Measurements from ENCODE around the gene CD300C. TPM values are rescaled to one million over a fixed set of nuclear protein-coding genes. Genes with fewer than 3 reads are reported as not detected.

Gene CD300C
- total RNA-seq, 2 donors from 2014 or later: 1.5 TPM; not detected in 1

- intact Hi-C loops (cut with DNase I): no loop called here
- H3K27me3 ChIP-seq (replicated peaks; ENCODE audit: insufficient read depth): no peaks in the 10 kb centered on the region
- WGBS: 80% methylated on average over 4 of the region's 4 CpGs
- H3K27ac ChIP-seq: no peak overlapping the region
- no peak overlapping the region for H3K4me3 ChIP-seq
- TF ChIP-seq POLR2A (IDR thresholded peaks at IDR 0.05) (no peak), POLR2AphosphoS5 (IDR thresholded peaks at IDR 0.05) (no peak)
- TF ChIP-seq, protein P1, sequence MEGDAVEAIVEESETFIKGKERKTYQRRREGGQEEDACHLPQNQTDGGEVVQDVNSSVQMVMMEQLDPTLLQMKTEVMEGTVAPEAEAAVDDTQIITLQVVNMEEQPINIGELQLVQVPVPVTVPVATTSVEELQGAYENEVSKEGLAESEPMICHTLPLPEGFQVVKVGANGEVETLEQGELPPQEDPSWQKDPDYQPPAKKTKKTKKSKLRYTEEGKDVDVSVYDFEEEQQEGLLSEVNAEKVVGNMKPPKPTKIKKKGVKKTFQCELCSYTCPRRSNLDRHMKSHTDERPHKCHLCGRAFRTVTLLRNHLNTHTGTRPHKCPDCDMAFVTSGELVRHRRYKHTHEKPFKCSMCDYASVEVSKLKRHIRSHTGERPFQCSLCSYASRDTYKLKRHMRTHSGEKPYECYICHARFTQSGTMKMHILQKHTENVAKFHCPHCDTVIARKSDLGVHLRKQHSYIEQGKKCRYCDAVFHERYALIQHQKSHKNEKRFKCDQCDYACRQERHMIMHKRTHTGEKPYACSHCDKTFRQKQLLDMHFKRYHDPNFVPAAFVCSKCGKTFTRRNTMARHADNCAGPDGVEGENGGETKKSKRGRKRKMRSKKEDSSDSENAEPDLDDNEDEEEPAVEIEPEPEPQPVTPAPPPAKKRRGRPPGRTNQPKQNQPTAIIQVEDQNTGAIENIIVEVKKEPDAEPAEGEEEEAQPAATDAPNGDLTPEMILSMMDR (IDR thresholded peaks at IDR 0.05): no peak
- H3K4me1 ChIP-seq (replicated peaks): no peaks in the 10 kb centered on the region
- no peaks in the 10 kb centered on the region for H3K9me3 ChIP-seq
- no peak for DNase-seq (ENCODE audit: low spot score)
- no peaks in the 10 kb centered on the region for H3K36me3 ChIP-seq
These were observed 22.4 kb upstream of the CD300C start for GRCh38 chr17:74568106-74568873.

DNA sequence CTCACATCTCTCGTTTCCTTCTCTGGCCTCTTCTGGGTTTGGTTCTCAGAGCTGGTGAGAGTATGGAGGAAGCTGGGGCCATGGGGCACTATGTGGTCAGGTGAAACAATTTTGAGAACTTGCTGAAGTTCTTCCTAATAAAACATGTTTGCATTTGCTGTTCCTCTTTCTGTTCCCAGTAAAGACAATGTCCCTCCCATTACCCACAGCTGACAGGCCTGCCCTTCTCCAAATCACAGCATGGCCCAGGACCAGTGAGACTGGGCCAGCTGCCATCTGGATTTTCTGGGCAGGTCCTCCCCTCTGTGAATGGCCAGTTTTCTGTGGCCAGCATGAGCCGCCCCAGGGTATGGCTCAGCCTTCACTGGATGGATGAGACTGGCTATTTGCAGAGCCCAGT, 21.5 kb upstream of the CD300C start, which contains the start of gene CD300H:
CD300H (minus strand) TSS at position 113 of the 400 bp plus-strand sequence.
- H3K9me3 ChIP-seq: no peaks in the 10 kb centered on the region
- intact Hi-C loops (cut with DNase I): no loop called here
- H3K4me3 ChIP-seq: no peak within 1 kb of the TSS
- TF ChIP-seq, protein P1 (IDR thresholded peaks at IDR 0.05): no peak
- TF ChIP-seq POLR2A (IDR thresholded peaks at IDR 0.05) (no peak), POLR2AphosphoS5 (IDR thresholded peaks at IDR 0.05) (no peak)
- 88% methylated on average over 2 of the region's 2 CpGs for WGBS
- no peaks in the 10 kb centered on the region for H3K27me3 ChIP-seq (replicated peaks; ENCODE audit: insufficient read depth)
- no peaks in the 10 kb centered on the region for H3K4me1 ChIP-seq (replicated peaks)
- no peak for DNase-seq (ENCODE audit: low spot score)
- no peak within 1 kb of the TSS for H3K27ac ChIP-seq
- no peaks in the 10 kb centered on the region for H3K36me3 ChIP-seq

DNA sequence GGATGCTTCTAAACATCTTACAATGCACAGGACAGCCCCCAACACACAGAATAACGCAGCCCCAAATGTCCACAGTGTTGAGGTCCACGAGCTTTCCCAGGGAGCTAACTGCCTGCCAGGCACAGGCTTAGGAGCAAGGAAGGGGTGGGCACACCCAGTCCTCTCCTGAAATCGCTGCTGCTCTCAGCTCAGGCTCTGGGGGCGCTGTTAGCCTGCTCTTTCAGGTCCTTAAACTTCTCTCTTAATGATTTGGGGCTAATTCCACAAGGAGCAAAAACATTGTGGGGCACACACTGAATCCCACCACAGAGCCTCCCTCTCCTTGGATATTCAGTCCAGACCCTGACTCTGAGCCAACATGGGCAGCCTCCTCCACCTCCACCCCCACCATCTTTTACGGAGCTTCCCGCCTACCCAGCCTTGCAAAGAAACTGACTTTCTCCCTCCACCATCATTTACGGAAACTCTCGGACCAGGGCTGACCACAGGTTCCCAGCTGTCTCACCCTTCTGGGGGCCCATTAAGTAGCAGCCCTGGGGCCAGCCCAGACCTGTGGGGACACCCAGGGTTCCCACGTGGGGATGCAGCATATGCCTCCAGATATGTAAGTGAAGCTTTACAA, 20.3 kb upstream of the CD300C start:
- Histone ChIP-seq H3K36me3 (no peaks in the 10 kb centered on the region), H3K27ac (no peak overlapping the region), H3K9me3 (no peaks in the 10 kb centered on the region), H3K4me3 (no peak overlapping the region), H3K27me3 (replicated peaks; ENCODE audit: insufficient read depth) (no peaks in the 10 kb centered on the region), H3K4me1 (replicated peaks) (no peaks in the 10 kb centered on the region)
- WGBS: 13% methylated on average over 9 of the region's 9 CpGs
- intact Hi-C loops (cut with DNase I): no loop called here
- TF ChIP-seq, protein P1 (IDR thresholded peaks at IDR 0.05): peak in 1 of 4 experiments; percentile 33
- no peak for TF ChIP-seq POLR2AphosphoS5 (IDR thresholded peaks at IDR 0.05)
- DNase-seq (ENCODE audit: low spot score): no peak

GRCh38 chr17:74565126-74565525, 19.2 kb upstream of the CD300C start:
- no peaks in the 10 kb centered on the region for H3K27me3 ChIP-seq (replicated peaks; ENCODE audit: insufficient read depth)
- H3K4me1 ChIP-seq (replicated peaks): no peaks in the 10 kb centered on the region
- no peak overlapping the region for H3K27ac ChIP-seq
- DNase-seq (ENCODE audit: low spot score): no peak
- TF ChIP-seq POLR2AphosphoS5 (IDR thresholded peaks at IDR 0.05): no peak
- TF ChIP-seq POLR2A (IDR thresholded peaks at IDR 0.05): no peak
- TF ChIP-seq, protein P1 (IDR thresholded peaks at IDR 0.05): no peak
- H3K4me3 ChIP-seq: no peak overlapping the region
- no peaks in the 10 kb centered on the region for H3K36me3 ChIP-seq
- intact Hi-C loops (cut with DNase I): no loop called here
- no peaks in the 10 kb centered on the region for H3K9me3 ChIP-seq
- WGBS: 61% methylated on average over 5 of the region's 5 CpGs
